Nephron (organoid): ENCODE results near the gene ARHGAP9.

Source experiments
- H3K27ac Mint-ChIP-seq, 3 experiments: 2 replicates each; pipeline ENCODE4 v1.8.0; 2020; ENCODE audit warnings: mixed read lengths in 3 of 3, mild to moderate bottlenecking in 2 of 3, moderate library complexity in 1 of 3
- H3K27me3 Mint-ChIP-seq: 2 replicates; pipeline ENCODE4 v1.8.0; 2021; ENCODE audit warnings: low read depth, mild to moderate bottlenecking, moderate library complexity, mixed read lengths
- H3K36me3 Mint-ChIP-seq: 2 replicates; pipeline ENCODE4 v1.8.0; 2020; ENCODE audit warnings: low read depth, mixed read lengths
- H3K4me1 Mint-ChIP-seq: 2 replicates; pipeline ENCODE4 v1.8.0; 2020; ENCODE audit warnings: mixed read lengths
- H3K4me3 Mint-ChIP-seq, 3 experiments: 2 replicates each; pipeline ENCODE4 v1.8.0; 2020; ENCODE audit warnings: mild to moderate bottlenecking in 3 of 3, mixed read lengths in 3 of 3, moderate library complexity in 2 of 3
- H3K9me3 Mint-ChIP-seq: 2 replicates; pipeline ENCODE4 v1.8.0; 2020; ENCODE audit warnings: mixed read lengths
- CTCF ChIP-seq, 3 experiments: fragments of 200-600 bp; sonication (generic); IDR thresholded peaks; one replicate each; pipeline ENCODE4 v1.5.0; 2021; ENCODE audit warnings: antibody characterized with exemption in 3 of 3; ENCODE audit not compliant: unreplicated experiment in 3 of 3

Gene ARHGAP9

GRCh38 chr12:57474430-57474829 lies 5.2 kb downstream of the ARHGAP9 start:
- TF ChIP-seq CTCF (IDR thresholded peaks at IDR 0.05; ENCODE audit: unreplicated experiment in 3 of 3): no peak
- Mint-ChIP-seq H3K4me3 (peak overlapping the region; percentile 25 to 60 (median 27)), H3K4me1 (peaks cover 25% of the 10 kb centered on the region), H3K27me3 (peaks cover 85% of the 10 kb centered on the region), H3K9me3 (no peaks in the 10 kb centered on the region), H3K36me3 (peaks cover 3% of the 10 kb centered on the region), H3K27ac (no peak overlapping the region)

GRCh38 chr12:57473886-57474285 lies 5.8 kb downstream of the ARHGAP9 start:
- H3K36me3 Mint-ChIP-seq: peaks cover 3% of the 10 kb centered on the region
- peak overlapping the region in 2 of 3 experiments; percentile 20 to 60 for H3K4me3 Mint-ChIP-seq
- TF ChIP-seq CTCF (IDR thresholded peaks at IDR 0.05; ENCODE audit: unreplicated experiment in 3 of 3): no peak
- H3K9me3 Mint-ChIP-seq: no peaks in the 10 kb centered on the region
- no peak overlapping the region for H3K27ac Mint-ChIP-seq
- peaks cover 83% of the 10 kb centered on the region for H3K27me3 Mint-ChIP-seq
- H3K4me1 Mint-ChIP-seq: peaks cover 25% of the 10 kb centered on the region

GRCh38 chr12:57473392-57473791 lies 6.3 kb downstream of the ARHGAP9 start:
- TF ChIP-seq CTCF (IDR thresholded peaks at IDR 0.05; ENCODE audit: unreplicated experiment in 3 of 3): no peak
- peaks cover 4% of the 10 kb centered on the region for H3K36me3 Mint-ChIP-seq

GRCh38 chr12:57472391-57472790 lies 7.3 kb downstream of the ARHGAP9 start:
- no peak overlapping the region for H3K4me3 Mint-ChIP-seq
- peaks cover 77% of the 10 kb centered on the region for H3K27me3 Mint-ChIP-seq
- peaks cover 7% of the 10 kb centered on the region for H3K36me3 Mint-ChIP-seq

More at GRCh38 chr12:57473392-57473791, 6.3 kb downstream of the ARHGAP9 start:
- H3K4me3 Mint-ChIP-seq: no peak overlapping the region
- peaks cover 22% of the 10 kb centered on the region for H3K4me1 Mint-ChIP-seq
- H3K27ac Mint-ChIP-seq: no peak overlapping the region
- H3K27me3 Mint-ChIP-seq: peaks cover 79% of the 10 kb centered on the region
- H3K9me3 Mint-ChIP-seq: no peaks in the 10 kb centered on the region

GRCh38 chr12:57471661-57472060 lies 8.0 kb downstream of the ARHGAP9 start:
- H3K4me3 Mint-ChIP-seq: no peak overlapping the region
- peaks cover 12% of the 10 kb centered on the region for H3K36me3 Mint-ChIP-seq
- H3K27ac Mint-ChIP-seq: no peak overlapping the region
- TF ChIP-seq CTCF (IDR thresholded peaks at IDR 0.05; ENCODE audit: unreplicated experiment in 3 of 3): no peak
- H3K4me1 Mint-ChIP-seq: peaks cover 10% of the 10 kb centered on the region
- no peaks in the 10 kb centered on the region for H3K9me3 Mint-ChIP-seq
- H3K27me3 Mint-ChIP-seq: peaks cover 74% of the 10 kb centered on the region

More at GRCh38 chr12:57472391-57472790, 7.3 kb downstream of the ARHGAP9 start:
- H3K4me1 Mint-ChIP-seq: peaks cover 17% of the 10 kb centered on the region
- no peaks in the 10 kb centered on the region for H3K9me3 Mint-ChIP-seq
- no peak for TF ChIP-seq CTCF (IDR thresholded peaks at IDR 0.05; ENCODE audit: unreplicated experiment in 3 of 3)
- H3K27ac Mint-ChIP-seq: no peak overlapping the region

GRCh38 chr12:57470970-57471656 lies 8.6 kb downstream of the ARHGAP9 start:
- H3K9me3 Mint-ChIP-seq: no peaks in the 10 kb centered on the region

More at GRCh38 chr12:57470970-57471656, 8.6 kb downstream of the ARHGAP9 start:
- Mint-ChIP-seq H3K36me3 (peaks cover 12% of the 10 kb centered on the region), H3K27me3 (peaks cover 68% of the 10 kb centered on the region), H3K4me3 (no peak overlapping the region), H3K4me1 (peaks cover 9% of the 10 kb centered on the region), H3K27ac (no peak overlapping the region)
- TF ChIP-seq CTCF (IDR thresholded peaks at IDR 0.05; ENCODE audit: unreplicated experiment in 3 of 3): no peak
